Kidney (tissue), 14 donors: ENCODE data around the gene ALK. TPM values are rescaled to one million over a fixed set of nuclear protein-coding genes. Genes with fewer than 3 reads are reported as not detected.

ENCODE experiments used
- DNase-seq, 5 donors: peaks; one replicate each; pipeline ENCODE4 v3.0.0-alpha.2; 2013 to 2020
- FAIRE-seq: peaks from 2 replicates; lab custom pipeline; 2012; peaks lifted over from hg19 to GRCh38; lab: Jason Lieb, UNC
- H3K27ac ChIP-seq, 2 donors: one replicate each; pipeline ENCODE4 v1.7.0; 2013; ENCODE audit warnings: low read depth in 2 of 2, low read length in 2 of 2, inconsistent platforms in 1 of 2
- H3K27me3 ChIP-seq: one replicate; pipeline ENCODE4 v1.7.1; 2013; ENCODE audit warnings: low read length, inconsistent platforms; ENCODE audit not compliant: control insufficient read depth, insufficient read depth
- H3K36me3 ChIP-seq, 3 donors: one replicate each; pipeline versions ENCODE4 v1.7.0 to v1.7.1; 2013; ENCODE audit warnings: low read length in 3 of 3, control low read depth in 1 of 3, inconsistent platforms in 1 of 3; ENCODE audit not compliant: insufficient read depth in 3 of 3, control insufficient read depth in 2 of 3
- H3K4me1 ChIP-seq, 3 donors: one replicate each; pipeline versions ENCODE4 v1.7.0 to v1.7.1; 2013; ENCODE audit warnings: low read length in 3 of 3, inconsistent platforms in 1 of 3, low read depth in 1 of 3; ENCODE audit not compliant: control insufficient read depth in 2 of 3, insufficient read depth in 2 of 3
- H3K4me3 ChIP-seq, 3 donors: one replicate each; pipeline versions ENCODE4 v1.7.0 to v1.8.1; 2013; ENCODE audit warnings: low read length in 3 of 3, control low read depth in 1 of 3, inconsistent platforms in 1 of 3
- H3K9ac ChIP-seq, 3 donors: one replicate each; pipeline versions ENCODE4 v1.7.0 to v1.7.1; 2013; ENCODE audit warnings: low read length in 3 of 3, control low read depth in 1 of 3, inconsistent platforms in 1 of 3
- H3K9me3 ChIP-seq, 3 donors: one replicate each; pipeline versions ENCODE4 v1.7.0 to v1.7.1; 2013; ENCODE audit warnings: low read length in 3 of 3, control low read depth in 1 of 3, inconsistent platforms in 1 of 3; ENCODE audit not compliant: control insufficient read depth in 2 of 3, insufficient read depth in 1 of 3
- intact Hi-C: fragments of 100-400 bp; cut with DNase I; formaldehyde crosslinking; loops from one replicate; pipeline ENCODE4 v1.11.1; 2022
- polyA plus RNA-seq: library from polyadenylated mRNA; stranded (reverse); fragments of 350-450 nt; fragmentation: Illumina TruSeq; extraction: RNeasy Lipid Tissue Mini Kit (QIAGEN cat#74804); gene quantifications from one replicate; pipeline ENCODE4 v1.2.3, GENCODE V29; 2014; ENCODE audit warnings: low read depth, low replicate concordance; ENCODE audit not compliant: insufficient read depth
- total RNA-seq: library from RNA; stranded (reverse); fragmentation: NEBNext Ultra II Directional; extraction: Animal tissue kit (Norgen Biotek cat#: 25700); gene quantifications from one replicate; pipeline ENCODE4 v1.2.1, GENCODE V29; 2021
- TF ChIP-seq, protein P1 (sequence below): IDR thresholded peaks from 3 replicates; pipeline ENCODE4 v1.5.1; 2012; ENCODE audit warnings: mild to moderate bottlenecking, moderate library complexity, borderline replicate concordance; ENCODE audit not compliant: insufficient read depth; ENCODE audit errors: extremely low read depth
- donor health status: control.
- donor health status: control.
- donor health status: control.
- donor health status: control.
- donor health status: control.
- donor health status: DM: yes; HTN: yes; CAD: no.
- donor health status: Normal renal cell carcinoma (clear cell type).

The ALK gene
- total and polyA plus RNA-seq, 2 donors from 2014 or later = 0.13 TPM; not detected in 1

DNA sequence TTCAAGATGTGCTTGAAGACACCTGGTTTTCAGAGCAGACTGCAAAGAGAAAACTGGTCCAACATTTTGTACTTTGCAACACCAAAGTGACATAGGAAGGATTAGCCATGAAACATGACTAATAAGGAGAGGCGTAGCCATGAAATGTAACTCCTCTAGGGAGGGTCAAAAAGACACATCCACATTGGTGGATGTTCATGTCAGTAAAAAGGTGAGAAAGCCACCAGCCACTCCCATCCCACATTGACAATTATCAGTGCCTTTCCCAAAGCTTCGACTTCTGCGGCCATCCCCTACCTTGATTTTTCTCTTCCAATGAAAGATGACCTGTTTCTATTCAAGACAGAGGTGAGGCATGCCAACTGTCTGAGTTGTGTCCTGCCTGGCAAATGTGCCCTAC, 223.2 kb downstream of the ALK start:
- no peaks in the 10 kb centered on the region for H3K4me1 ChIP-seq
- TF ChIP-seq, protein P1, sequence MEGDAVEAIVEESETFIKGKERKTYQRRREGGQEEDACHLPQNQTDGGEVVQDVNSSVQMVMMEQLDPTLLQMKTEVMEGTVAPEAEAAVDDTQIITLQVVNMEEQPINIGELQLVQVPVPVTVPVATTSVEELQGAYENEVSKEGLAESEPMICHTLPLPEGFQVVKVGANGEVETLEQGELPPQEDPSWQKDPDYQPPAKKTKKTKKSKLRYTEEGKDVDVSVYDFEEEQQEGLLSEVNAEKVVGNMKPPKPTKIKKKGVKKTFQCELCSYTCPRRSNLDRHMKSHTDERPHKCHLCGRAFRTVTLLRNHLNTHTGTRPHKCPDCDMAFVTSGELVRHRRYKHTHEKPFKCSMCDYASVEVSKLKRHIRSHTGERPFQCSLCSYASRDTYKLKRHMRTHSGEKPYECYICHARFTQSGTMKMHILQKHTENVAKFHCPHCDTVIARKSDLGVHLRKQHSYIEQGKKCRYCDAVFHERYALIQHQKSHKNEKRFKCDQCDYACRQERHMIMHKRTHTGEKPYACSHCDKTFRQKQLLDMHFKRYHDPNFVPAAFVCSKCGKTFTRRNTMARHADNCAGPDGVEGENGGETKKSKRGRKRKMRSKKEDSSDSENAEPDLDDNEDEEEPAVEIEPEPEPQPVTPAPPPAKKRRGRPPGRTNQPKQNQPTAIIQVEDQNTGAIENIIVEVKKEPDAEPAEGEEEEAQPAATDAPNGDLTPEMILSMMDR = no peak
- no peak overlapping the region for H3K27ac ChIP-seq
- no peak overlapping the region for H3K9ac ChIP-seq
- no peaks in the 10 kb centered on the region for H3K36me3 ChIP-seq
- H3K9me3 ChIP-seq = no peaks in the 10 kb centered on the region
- no peak overlapping the region for H3K4me3 ChIP-seq
- FAIRE-seq (no peak), DNase-seq (no peak)
- no peaks in the 10 kb centered on the region for H3K27me3 ChIP-seq
- intact Hi-C loops = no loop called here

DNA sequence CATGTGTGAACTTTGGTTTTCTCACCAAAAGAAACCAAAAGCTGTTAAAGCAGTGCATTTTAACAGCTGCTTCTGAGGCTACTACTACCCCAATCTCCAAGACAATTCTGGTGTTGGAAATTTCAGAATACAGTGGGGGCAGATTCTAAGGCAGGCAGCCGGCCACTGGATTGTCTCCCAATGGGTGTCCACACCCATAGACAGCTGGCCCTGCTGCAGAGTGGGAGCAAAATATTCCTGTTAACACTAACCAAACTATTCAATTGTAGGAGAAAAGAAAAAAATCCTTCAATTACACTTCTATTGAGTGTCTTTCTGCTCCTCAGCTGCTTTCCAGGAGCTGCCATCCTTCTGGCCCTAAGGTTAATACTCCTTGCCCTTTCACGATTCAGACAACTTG, 223.7 kb downstream of the ALK start:
- intact Hi-C loops = no loop called here
- no peak overlapping the region for H3K9ac ChIP-seq
- DNase-seq (no peak), FAIRE-seq (no peak)
- H3K36me3 ChIP-seq = no peaks in the 10 kb centered on the region
- no peaks in the 10 kb centered on the region for H3K27me3 ChIP-seq
- TF ChIP-seq, protein P1 = no peak
- no peak overlapping the region for H3K27ac ChIP-seq
- H3K4me1 ChIP-seq = no peaks in the 10 kb centered on the region
- H3K9me3 ChIP-seq = peaks cover 0 to under 1% (median 0%) of the 10 kb centered on the region in 3 donors
- no peak overlapping the region for H3K4me3 ChIP-seq

DNA sequence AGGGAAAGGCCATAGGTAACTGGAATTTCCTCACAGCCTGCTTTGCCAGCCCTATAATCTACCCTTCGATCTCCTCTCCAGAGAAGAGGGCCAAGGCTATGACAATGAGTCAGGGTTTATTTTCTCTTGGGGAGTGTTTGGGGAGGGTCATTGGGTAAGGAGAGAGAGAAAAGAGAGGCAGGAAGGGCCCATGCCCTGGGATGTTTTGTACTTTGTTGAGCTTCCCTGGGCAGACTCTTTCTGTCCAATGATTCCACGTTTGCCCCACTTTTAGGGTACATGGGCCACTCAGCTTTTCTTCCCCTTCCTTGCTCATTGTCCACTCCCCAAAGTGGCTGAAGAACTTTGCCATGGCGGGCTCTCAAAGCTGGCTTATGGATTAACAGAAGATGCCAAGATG, 224.2 kb downstream of the ALK start:
- Histone ChIP-seq H3K36me3 (no peaks in the 10 kb centered on the region), H3K4me3 (no peak overlapping the region), H3K4me1 (no peaks in the 10 kb centered on the region), H3K9ac (no peak overlapping the region), H3K9me3 (peaks cover 0 to 6% (median 0%) of the 10 kb centered on the region in 3 donors), H3K27me3 (no peaks in the 10 kb centered on the region), H3K27ac (no peak overlapping the region)
- no peak for FAIRE-seq
- DNase-seq = no peak
- intact Hi-C loops = no loop called here
- TF ChIP-seq, protein P1 = no peak

DNA sequence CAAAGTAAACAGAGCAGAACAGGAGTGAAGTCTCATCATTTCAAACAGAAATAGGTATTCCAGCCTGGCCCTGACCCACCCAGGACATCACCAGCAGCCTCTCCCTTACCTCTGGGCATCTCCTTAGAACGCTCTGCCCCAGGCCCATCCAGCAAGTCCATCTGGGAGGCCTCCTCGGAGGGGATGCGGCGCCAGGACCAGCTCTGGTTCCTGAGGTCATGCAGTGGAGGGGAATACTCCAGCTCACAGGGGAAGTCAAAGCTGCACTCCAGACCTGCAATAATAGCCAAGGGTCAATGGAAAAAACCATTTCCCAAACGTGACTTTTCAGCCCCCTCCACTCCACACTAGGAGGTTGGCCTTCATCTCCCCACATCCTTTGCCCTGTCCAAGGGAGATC, 226.6 kb downstream of the ALK start:
- TF ChIP-seq, protein P1 = no peak
- intact Hi-C loops = no loop called here
- no peaks in the 10 kb centered on the region for H3K4me1 ChIP-seq
- no peak for FAIRE-seq
- no peak overlapping the region for H3K4me3 ChIP-seq
- no peak overlapping the region for H3K27ac ChIP-seq
- no peak for DNase-seq
- H3K9ac ChIP-seq = no peak overlapping the region
- no peaks in the 10 kb centered on the region for H3K27me3 ChIP-seq
- peaks cover 0 to 9% (median 0%) of the 10 kb centered on the region in 3 donors for H3K9me3 ChIP-seq
- H3K36me3 ChIP-seq = no peaks in the 10 kb centered on the region
